Right cardiac atrium (tissue), 5 donors: Measurements from ENCODE around the gene FURIN. TPM values are rescaled to one million over a fixed set of nuclear protein-coding genes. Genes with fewer than 3 reads are reported as not detected.

Source experiments
- polyA plus RNA-seq: library from polyadenylated mRNA; stranded (reverse); fragments of 200-250 nt; gene quantifications from one replicate; pipeline ENCODE4 v1.2.3, GENCODE V29; 2013
- total RNA-seq, 4 donors: library from RNA; stranded (reverse); fragmentation: NEBNext Ultra II Directional; extraction: Animal tissue kit (Norgen Biotek cat#: 25700); gene quantifications; one replicate each; pipeline ENCODE4 v1.2.1, GENCODE V29; 2021
- donor health status: healthy with polysubstance abuse.
- donor health status: DM: no; HTN: yes; CAD: no.
- donor health status: DM: no; HTN: no; CAD: no.
- donor health status: DM: no; HTN: yes; CAD: no; lungs with severe emphysema.
- donor health status: DM: yes; HTN: yes; CAD: no.

The FURIN gene
- total and polyA plus RNA-seq, 5 donors = 57.4 to 69.0 (median 60.1) TPM

Other genes starting within 250 kb of the FURIN start
- 10 to 100 TPM in 3 of 4 donors, 1 to 10 TPM in 1; 8.1 to 45.3 (median 29.0) TPM for gene BLM, start 151.2 kb upstream of the FURIN start, total RNA-seq
- 17.3 TPM for gene BLM, start 151.2 kb upstream of the FURIN start, polyA plus RNA-seq
- gene FES, start 15.9 kb downstream of the FURIN start, total RNA-seq = 10 to 100 TPM; 15.6 to 21.0 (median 18.0) TPM
- gene FES, start 15.9 kb downstream of the FURIN start, polyA plus RNA-seq = 17.6 TPM
- 100 to 1,000 TPM in 2 of 4 donors, 10 to 100 TPM in 2; 75.9 to 118 (median 93.4) TPM for gene MAN2A2, start 34.7 kb downstream of the FURIN start, total RNA-seq
- 41.6 TPM for gene MAN2A2, start 34.7 kb downstream of the FURIN start, polyA plus RNA-seq
- 10 to 100 TPM; 13.5 to 17.7 (median 17.0) TPM for gene HDDC3, start 64.0 kb downstream of the FURIN start, total RNA-seq
- gene HDDC3, start 64.0 kb downstream of the FURIN start, polyA plus RNA-seq = 22.2 TPM
- gene UNC45A, start 66.7 kb downstream of the FURIN start, total RNA-seq = 10 to 100 TPM; 26.2 to 32.8 (median 29.9) TPM
- gene UNC45A, start 66.7 kb downstream of the FURIN start, polyA plus RNA-seq = 24.0 TPM
- 10 to 100 TPM in 3 of 4 donors, 1 to 10 TPM in 1; 8.7 to 14.8 (median 13.4) TPM for gene RCCD1, start 86.3 kb downstream of the FURIN start, total RNA-seq
- 11.1 TPM for gene RCCD1, start 86.3 kb downstream of the FURIN start, polyA plus RNA-seq
- gene PRC1, start 125.9 kb downstream of the FURIN start, total RNA-seq = 1 to 10 TPM; 5.1 to 8.7 (median 6.9) TPM
- gene PRC1, start 125.9 kb downstream of the FURIN start, polyA plus RNA-seq = 5.7 TPM
- 1 to 10 TPM; 3.8 to 7.6 (median 6.8) TPM for gene VPS33B, start 154.0 kb downstream of the FURIN start, total RNA-seq
- 4.2 TPM for gene VPS33B, start 154.0 kb downstream of the FURIN start, polyA plus RNA-seq
- 1 to 10 TPM in 3 of 4 donors, under 1 TPM in 1; 0.69 to 1.7 (median 1.4) TPM for gene SV2B, start 231.7 kb downstream of the FURIN start, total RNA-seq
- 0.34 TPM for gene SV2B, start 231.7 kb downstream of the FURIN start, polyA plus RNA-seq